Effector CD8-positive, alpha-beta T cell (primary cell): ENCODE measurements around the gene DMRTA2.
"Not testable (repeated sequence)": the region's sequence is repeated elsewhere in the genome, so short reads cannot be mapped to it uniquely, and the experiment has no call there.

ENCODE experiments used
- DNase-seq: peaks from one replicate; lab custom pipeline; 2025; lab: John Stamatoyannopoulos, UW

DMRTA2 gene

DNA sequence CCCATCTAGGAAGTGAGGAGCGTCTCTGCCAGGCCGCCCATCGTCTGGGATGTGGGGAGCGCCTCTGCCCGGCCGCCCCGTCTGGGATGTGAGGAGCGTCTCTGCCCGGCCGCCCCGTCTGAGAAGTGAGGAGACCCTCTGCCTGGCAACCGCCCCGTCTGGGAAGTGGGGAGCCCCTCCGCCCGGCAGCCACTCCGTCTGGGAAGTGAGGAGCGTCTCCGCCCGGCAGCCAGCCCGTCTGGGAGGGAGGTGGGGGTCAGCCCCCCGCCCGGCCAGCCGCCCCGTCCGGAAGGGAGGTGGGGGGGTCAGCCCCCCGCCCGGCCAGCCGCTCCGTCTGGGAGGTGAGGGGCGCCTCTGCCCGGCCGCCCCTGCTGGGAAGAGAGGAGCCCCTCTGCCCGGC, 41.7 kb downstream of the DMRTA2 start:
- not testable (repeated sequence) for DNase-seq

DNA sequence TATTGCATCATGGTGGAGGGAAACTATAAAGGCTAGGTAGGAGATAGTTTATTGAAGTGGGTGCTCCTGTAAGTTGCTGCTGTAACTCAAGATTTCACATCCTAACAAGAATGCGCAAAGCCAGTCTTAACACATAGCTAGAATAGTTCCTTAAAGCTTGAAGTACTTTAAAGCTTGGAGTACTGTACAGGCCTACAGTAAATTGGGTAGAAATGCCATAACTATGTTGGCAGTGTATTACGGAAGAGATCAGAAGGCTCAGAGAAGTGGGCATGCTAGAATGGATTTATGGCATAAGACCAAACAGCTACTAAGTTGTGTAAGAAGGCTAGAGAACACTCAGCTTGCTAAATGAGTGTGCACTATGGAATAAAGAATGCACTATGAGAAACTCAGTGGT, 44.5 kb downstream of the DMRTA2 start:
- no peak for DNase-seq

GRCh38 chr1:50373532-50373931, 49.7 kb downstream of the DMRTA2 start:
- DNase-seq = no peak

- DNase-seq = no peak
Measured at GRCh38 chr1:50371749-50372148, 51.5 kb downstream of the DMRTA2 start.

DNA sequence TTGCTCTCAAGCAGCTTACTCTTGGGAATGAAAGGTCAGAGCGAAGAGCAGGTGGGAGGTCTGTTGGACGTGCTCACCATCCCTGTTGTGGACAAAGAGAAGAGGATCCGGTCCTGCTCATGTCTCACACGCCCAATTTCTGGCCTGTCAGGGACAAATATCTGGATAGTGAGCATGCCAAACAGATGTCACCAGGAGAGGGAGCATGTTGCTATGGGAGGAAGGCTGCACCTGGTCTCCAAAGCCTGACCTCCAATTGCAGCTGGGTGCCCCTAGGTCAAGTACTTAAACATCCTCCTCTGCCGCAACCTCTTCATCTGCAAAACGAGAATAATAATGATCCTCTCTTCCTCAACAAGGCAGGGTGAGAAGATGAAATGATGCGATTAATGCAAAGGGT, 53.4 kb downstream of the DMRTA2 start:
- DNase-seq = no peak

GRCh38 chr1:50369008-50369634, 54.1 kb downstream of the DMRTA2 start:
- no peak for DNase-seq

DNA sequence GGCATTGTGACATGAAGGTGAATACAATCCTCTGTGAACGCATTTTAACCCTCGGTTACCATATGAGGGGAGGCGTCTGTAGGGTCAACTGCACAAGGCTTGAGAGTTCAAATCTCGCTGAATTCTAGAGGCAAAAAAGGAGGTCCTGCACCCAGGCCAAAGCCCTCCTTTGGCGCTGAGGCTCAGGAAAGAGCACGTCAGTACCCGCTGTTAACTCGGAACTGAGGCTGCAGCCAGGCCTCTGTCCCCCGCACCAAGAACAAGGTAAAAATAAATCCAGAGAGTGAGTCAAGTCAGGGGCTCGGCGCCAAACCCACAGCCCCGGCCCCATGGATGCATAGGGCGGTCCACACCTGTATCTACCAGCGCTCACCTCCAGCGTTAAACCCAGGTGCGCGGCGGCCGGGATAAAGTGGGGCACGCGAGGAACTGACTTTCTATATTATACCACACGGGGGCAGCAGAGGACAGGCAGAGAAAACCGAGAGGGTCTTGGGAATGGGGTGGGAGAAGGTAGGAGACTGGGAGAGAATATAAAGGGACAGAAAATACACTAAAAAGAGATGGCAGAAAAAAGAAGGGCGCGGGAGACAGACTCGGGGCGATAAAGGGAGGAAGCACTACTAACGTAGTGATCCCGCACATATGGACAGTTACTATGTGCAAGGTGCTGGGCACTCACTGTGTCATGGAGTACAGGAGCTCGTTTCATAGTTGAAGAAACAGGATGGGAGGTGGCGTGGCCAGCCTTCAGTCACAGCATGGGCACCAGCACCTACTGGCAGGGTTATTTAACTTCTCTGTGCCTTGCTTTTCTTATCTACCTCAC, 54.9 kb downstream of the DMRTA2 start:
- DNase-seq = no peak
